ENCODE measurements around the gene KCTD1. TPM values are rescaled to one million over a fixed set of nuclear protein-coding genes. Genes with fewer than 3 reads are reported as not detected.

The KCTD1 gene
- total and polyA plus RNA-seq, 4 experiments from 2014 or later = 0.34 to 3.4 (median 2.8) TPM; not detected in 1

DNA sequence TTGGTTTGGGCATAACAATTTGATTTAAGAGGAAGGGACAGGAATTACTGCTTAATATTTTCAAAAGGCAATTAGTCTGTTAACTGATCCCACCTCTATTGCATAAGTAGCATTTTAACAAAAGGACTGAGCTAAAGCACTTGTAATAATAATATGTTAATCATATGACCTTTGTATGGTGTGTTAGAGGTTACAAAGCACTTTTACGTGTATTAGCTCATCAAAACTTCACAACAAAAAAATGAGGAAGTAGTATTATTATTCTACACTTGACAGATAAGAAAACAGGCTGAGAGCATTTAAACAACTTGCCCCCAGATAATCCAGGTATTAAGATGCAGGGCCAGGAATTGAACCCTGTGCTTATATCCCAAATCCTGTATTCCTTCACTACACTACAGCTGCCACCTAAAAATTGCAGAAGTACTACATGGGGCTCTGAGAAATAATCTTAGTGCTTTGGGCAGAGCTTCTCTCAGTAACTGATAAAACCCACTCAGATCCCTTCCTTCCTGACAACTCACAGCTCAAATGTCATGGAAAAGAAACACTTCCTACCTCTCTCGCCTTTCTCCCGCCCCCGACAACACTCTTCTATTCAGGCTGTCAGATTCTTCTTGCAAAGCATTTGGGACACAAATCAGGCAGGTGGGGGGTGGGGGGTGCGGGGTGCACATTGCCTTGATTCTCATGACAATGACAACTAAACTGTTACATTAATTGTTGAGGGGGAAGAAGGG, 20.7 kb upstream of the KCTD1 start:
- H3K27me3 Mint-ChIP-seq = peaks cover 3 to 9% of the 10 kb centered on the region in 2 donors
- no peaks in the 10 kb centered on the region for H3K36me3 ChIP-seq (ENCODE audit: insufficient read depth, low read length)
- no peaks in the 10 kb centered on the region for H3K36me3 Mint-ChIP-seq
- ChIA-PET POLR2A (ENCODE audit: partially characterized antibody) (no interaction called here), CTCF (ENCODE audit: partially characterized antibody) (interaction anchor here (1.3 kb wide), 1 partner anchor 13 kb away, joined by 3 read pairs; no protein-coding TSS in a partner anchor)
- no peak overlapping the region for H3K4me3 Mint-ChIP-seq
- H3K4me1 Mint-ChIP-seq = no peaks in the 10 kb centered on the region
- H3K4me3 ChIP-seq (ENCODE audit: low read length in 2 of 2) = no peak overlapping the region
- DNase-seq = no peak
- H3K9me3 Mint-ChIP-seq = no peaks in the 10 kb centered on the region
- intact Hi-C loops (cut with micrococcal nuclease) = no loop called here
- H3K27ac ChIP-seq (ENCODE audit: low read depth, low read length) = no peak overlapping the region
- no peaks in the 10 kb centered on the region for H3K4me1 ChIP-seq (ENCODE audit: insufficient read depth, low read length)
- H3K27ac Mint-ChIP-seq = no peak overlapping the region
- H3K9me3 ChIP-seq (ENCODE audit: control insufficient read depth in 1 of 2, low read length in 2 of 2) = no peaks in the 10 kb centered on the region
- H3K27me3 ChIP-seq (ENCODE audit: insufficient read depth, low read length) = no peaks in the 10 kb centered on the region

- H3K4me1 Mint-ChIP-seq = no peaks in the 10 kb centered on the region
- POLR2A ChIA-PET (ENCODE audit: partially characterized antibody) = no interaction called here
- Histone ChIP-seq H3K36me3 (ENCODE audit: insufficient read depth, low read length) (no peaks in the 10 kb centered on the region), H3K27ac (ENCODE audit: low read depth, low read length) (no peak overlapping the region), H3K4me3 (ENCODE audit: low read length in 2 of 2) (no peak overlapping the region), H3K4me1 (ENCODE audit: insufficient read depth, low read length) (no peaks in the 10 kb centered on the region), H3K9me3 (ENCODE audit: control insufficient read depth in 1 of 2, low read length in 2 of 2) (no peaks in the 10 kb centered on the region), H3K27me3 (ENCODE audit: insufficient read depth, low read length) (no peaks in the 10 kb centered on the region)
- intact Hi-C loops (cut with micrococcal nuclease) = no loop called here
- CTCF ChIA-PET (ENCODE audit: partially characterized antibody) = interaction anchor here (1.3 kb wide), 1 partner anchor 13 kb away, joined by 3 read pairs; no protein-coding TSS in a partner anchor
- no peaks in the 10 kb centered on the region for H3K36me3 Mint-ChIP-seq
- H3K27me3 Mint-ChIP-seq = peaks cover 9 to 10% of the 10 kb centered on the region in 2 donors
- H3K9me3 Mint-ChIP-seq = no peaks in the 10 kb centered on the region
- no peak overlapping the region for H3K4me3 Mint-ChIP-seq
- DNase-seq = no peak
- no peak overlapping the region for H3K27ac Mint-ChIP-seq
These were observed 20.2 kb upstream of the KCTD1 start for GRCh38 chr18:26568513-26568912.

- POLR2A ChIA-PET (ENCODE audit: partially characterized antibody) = no interaction called here
These were observed 18.7 kb upstream of the KCTD1 start for GRCh38 chr18:26566874-26567555.

DNA sequence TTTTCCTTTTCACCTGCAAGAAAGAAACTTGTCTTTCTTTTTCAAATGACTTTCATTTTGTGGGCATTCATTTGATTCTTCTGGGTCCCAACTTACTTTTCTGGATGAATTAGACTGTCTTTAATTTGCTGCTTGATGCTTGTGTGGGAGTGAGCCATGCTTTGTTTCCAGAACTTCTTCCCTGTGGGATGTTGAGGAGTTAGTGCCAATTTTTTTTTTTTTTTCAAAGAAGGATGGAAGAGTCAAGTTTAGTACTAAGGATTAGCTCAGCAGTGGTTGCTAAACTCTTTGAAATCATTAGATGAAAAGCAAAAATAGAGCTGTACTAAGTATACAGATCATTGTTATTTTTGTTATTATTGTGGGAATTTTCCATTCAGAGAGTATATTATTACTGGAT, 17.2 kb upstream of the KCTD1 start:
- H3K4me3 Mint-ChIP-seq = no peak overlapping the region
- ChIA-PET POLR2A (ENCODE audit: partially characterized antibody) (no interaction called here), CTCF (ENCODE audit: partially characterized antibody) (interaction anchor here (1.4 kb wide), 1 partner anchor 9 kb away, joined by 3 read pairs; no protein-coding TSS in a partner anchor)
- intact Hi-C loops (cut with micrococcal nuclease) = no loop called here
- no peak for DNase-seq
- peak overlapping the region in 1 of 7 donors; percentile 88 for H3K27ac Mint-ChIP-seq
- H3K36me3 ChIP-seq (ENCODE audit: insufficient read depth, low read length) = no peaks in the 10 kb centered on the region
- H3K9me3 Mint-ChIP-seq = peaks cover 0 to 3% (median 0%) of the 10 kb centered on the region in 8 donors
- peaks cover 14 to 20% of the 10 kb centered on the region in 2 donors for H3K27me3 Mint-ChIP-seq
- no peak overlapping the region for H3K27ac ChIP-seq (ENCODE audit: low read depth, low read length)
- no peaks in the 10 kb centered on the region for H3K4me1 ChIP-seq (ENCODE audit: insufficient read depth, low read length)
- H3K9me3 ChIP-seq (ENCODE audit: control insufficient read depth in 1 of 2, low read length in 2 of 2) = no peaks in the 10 kb centered on the region
- no peaks in the 10 kb centered on the region for H3K4me1 Mint-ChIP-seq
- H3K4me3 ChIP-seq (ENCODE audit: low read length in 2 of 2) = no peak overlapping the region
- H3K36me3 Mint-ChIP-seq = no peaks in the 10 kb centered on the region
- no peaks in the 10 kb centered on the region for H3K27me3 ChIP-seq (ENCODE audit: insufficient read depth, low read length)

More at GRCh38 chr18:26566874-26567555, 18.7 kb upstream of the KCTD1 start:
- Histone ChIP-seq H3K4me3 (ENCODE audit: low read length in 2 of 2) (no peak overlapping the region), H3K36me3 (ENCODE audit: insufficient read depth, low read length) (no peaks in the 10 kb centered on the region), H3K9me3 (ENCODE audit: control insufficient read depth in 1 of 2, low read length in 2 of 2) (no peaks in the 10 kb centered on the region), H3K4me1 (ENCODE audit: insufficient read depth, low read length) (no peaks in the 10 kb centered on the region), H3K27me3 (ENCODE audit: insufficient read depth, low read length) (no peaks in the 10 kb centered on the region), H3K27ac (ENCODE audit: low read depth, low read length) (no peak overlapping the region)
- no peak overlapping the region for H3K4me3 Mint-ChIP-seq
- H3K27me3 Mint-ChIP-seq = peaks cover 9 to 18% of the 10 kb centered on the region in 2 donors
- CTCF ChIA-PET (ENCODE audit: partially characterized antibody) = no interaction called here
- DNase-seq = no peak
- peaks cover 0 to 3% (median 0%) of the 10 kb centered on the region in 8 donors for H3K9me3 Mint-ChIP-seq
- intact Hi-C loops (cut with micrococcal nuclease) = no loop called here
- H3K27ac Mint-ChIP-seq = no peak overlapping the region
- H3K36me3 Mint-ChIP-seq = no peaks in the 10 kb centered on the region
- no peaks in the 10 kb centered on the region for H3K4me1 Mint-ChIP-seq

DNA sequence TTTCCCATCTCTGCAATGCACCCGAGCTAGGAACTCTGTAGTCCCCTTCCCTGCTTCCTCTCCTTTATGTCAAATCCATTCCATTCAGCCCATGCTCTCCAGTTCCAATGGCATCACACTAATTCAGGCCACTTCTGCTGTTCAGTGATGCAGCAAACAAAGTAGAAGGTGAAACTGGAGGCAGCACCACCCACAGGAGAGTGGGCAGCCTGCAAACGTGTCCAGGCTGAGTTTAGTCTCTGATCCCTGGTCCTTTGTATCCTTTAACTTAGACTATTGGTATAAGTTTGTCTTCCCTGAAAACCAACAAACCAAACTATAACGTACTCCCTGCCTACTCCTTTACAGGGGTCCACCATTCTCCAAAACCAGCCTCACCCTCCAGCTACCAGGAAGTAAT, 14.7 kb upstream of the KCTD1 start:
- Mint-ChIP-seq H3K4me3 (no peak overlapping the region), H3K4me1 (no peaks in the 10 kb centered on the region), H3K27ac (no peak overlapping the region), H3K27me3 (peaks cover 14 to 19% of the 10 kb centered on the region in 2 donors), H3K9me3 (peaks cover 0 to 3% (median 0%) of the 10 kb centered on the region in 8 donors), H3K36me3 (no peaks in the 10 kb centered on the region)
- no peak for DNase-seq
- Histone ChIP-seq H3K9me3 (ENCODE audit: control insufficient read depth in 1 of 2, low read length in 2 of 2) (no peaks in the 10 kb centered on the region), H3K4me1 (ENCODE audit: insufficient read depth, low read length) (no peaks in the 10 kb centered on the region), H3K27ac (ENCODE audit: low read depth, low read length) (no peak overlapping the region), H3K27me3 (ENCODE audit: insufficient read depth, low read length) (no peaks in the 10 kb centered on the region), H3K4me3 (ENCODE audit: low read length in 2 of 2) (no peak overlapping the region), H3K36me3 (ENCODE audit: insufficient read depth, low read length) (no peaks in the 10 kb centered on the region)
- ChIA-PET POLR2A (ENCODE audit: partially characterized antibody) (no interaction called here), CTCF (ENCODE audit: partially characterized antibody) (no interaction called here)
- intact Hi-C loops (cut with micrococcal nuclease) = no loop called here

- H3K36me3 Mint-ChIP-seq = no peaks in the 10 kb centered on the region
- Histone ChIP-seq H3K36me3 (ENCODE audit: insufficient read depth, low read length) (no peaks in the 10 kb centered on the region), H3K9me3 (ENCODE audit: control insufficient read depth in 1 of 2, low read length in 2 of 2) (no peaks in the 10 kb centered on the region), H3K4me1 (ENCODE audit: insufficient read depth, low read length) (no peaks in the 10 kb centered on the region), H3K27me3 (ENCODE audit: insufficient read depth, low read length) (no peaks in the 10 kb centered on the region), H3K4me3 (ENCODE audit: low read length in 2 of 2) (no peak overlapping the region), H3K27ac (ENCODE audit: low read depth, low read length) (no peak overlapping the region)
- intact Hi-C loops (cut with micrococcal nuclease) = no loop called here
- no peak overlapping the region for H3K27ac Mint-ChIP-seq
- ChIA-PET POLR2A (ENCODE audit: partially characterized antibody) (no interaction called here), CTCF (ENCODE audit: partially characterized antibody) (no interaction called here)
- H3K27me3 Mint-ChIP-seq = peaks cover 14 to 21% of the 10 kb centered on the region in 2 donors
- H3K4me1 Mint-ChIP-seq = no peaks in the 10 kb centered on the region
- peaks cover 0 to 3% (median 0%) of the 10 kb centered on the region in 8 donors for H3K9me3 Mint-ChIP-seq
- H3K4me3 Mint-ChIP-seq = no peak overlapping the region
- DNase-seq = no peak
These were observed 14.2 kb upstream of the KCTD1 start for GRCh38 chr18:26562568-26562967.

DNA sequence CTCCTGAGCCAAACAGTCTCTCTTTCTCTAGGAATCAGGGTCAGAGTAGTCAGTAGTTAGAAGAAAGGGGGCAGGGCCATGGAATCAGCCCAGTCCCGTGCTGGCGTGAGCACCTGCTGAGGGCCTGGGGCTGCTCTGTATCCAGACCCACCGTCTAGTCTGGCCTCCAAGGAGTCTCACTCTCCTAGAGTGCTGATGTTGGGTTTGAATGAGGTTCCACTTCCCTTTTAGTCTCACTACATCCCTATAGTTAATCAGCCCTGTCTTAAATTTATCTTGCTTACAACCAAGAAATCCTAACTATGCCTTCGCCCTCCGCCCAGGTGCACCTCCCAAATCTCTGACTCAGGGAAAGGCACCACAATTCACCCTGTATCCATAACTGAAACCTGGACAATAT, 13.4 kb upstream of the KCTD1 start:
- no peaks in the 10 kb centered on the region for H3K4me1 ChIP-seq (ENCODE audit: insufficient read depth, low read length)
- H3K27ac Mint-ChIP-seq = no peak overlapping the region

More for the DNA sequence above, 13.4 kb upstream of the KCTD1 start:
- Mint-ChIP-seq H3K27me3 (peaks cover 15 to 21% of the 10 kb centered on the region in 2 donors), H3K36me3 (no peaks in the 10 kb centered on the region), H3K4me1 (no peaks in the 10 kb centered on the region), H3K4me3 (no peak overlapping the region), H3K9me3 (peaks cover 0 to 3% (median 0%) of the 10 kb centered on the region in 8 donors)
- no peak overlapping the region for H3K27ac ChIP-seq (ENCODE audit: low read depth, low read length)
- H3K36me3 ChIP-seq (ENCODE audit: insufficient read depth, low read length) = no peaks in the 10 kb centered on the region
- H3K27me3 ChIP-seq (ENCODE audit: insufficient read depth, low read length) = no peaks in the 10 kb centered on the region
- ChIA-PET POLR2A (ENCODE audit: partially characterized antibody) (no interaction called here), CTCF (ENCODE audit: partially characterized antibody) (no interaction called here)
- DNase-seq = no peak
- intact Hi-C loops (cut with micrococcal nuclease) = no loop called here
- H3K4me3 ChIP-seq (ENCODE audit: low read length in 2 of 2) = no peak overlapping the region
- H3K9me3 ChIP-seq (ENCODE audit: control insufficient read depth in 1 of 2, low read length in 2 of 2) = no peaks in the 10 kb centered on the region
